DOHH2 (cell line): ENCODE results near the gene ADH1A.

Experiments
- H3F3A ChIP-seq: fragments of 200-600 bp; sonication (generic), shearing (Covaris generic); 2 replicates; pipeline ENCODE4 v1.6.0; 2016; ENCODE audit warnings: antibody characterized with exemption, mild to moderate bottlenecking; ENCODE audit not compliant: control insufficient read depth, insufficient read depth
- H3K27ac ChIP-seq: fragments of 200-600 bp; sonication (generic); 2 replicates; pipeline ENCODE4 v1.5.1; 2014; ENCODE audit warnings: low read depth, mild to moderate bottlenecking, low read length, moderate library complexity
- H3K27me3 ChIP-seq: fragments of 200-600 bp; sonication (generic); 2 replicates; pipeline ENCODE4 v1.6.1; 2014; ENCODE audit warnings: mild to moderate bottlenecking, low read length, mixed read lengths; ENCODE audit not compliant: control insufficient read depth
- H3K36me3 ChIP-seq: fragments of 200-600 bp; sonication (generic); 2 replicates; pipeline ENCODE4 v1.6.1; 2014; ENCODE audit warnings: mild to moderate bottlenecking, low read length, moderate library complexity, mixed read lengths; ENCODE audit not compliant: control insufficient read depth
- H3K4me1 ChIP-seq: fragments of 200-600 bp; sonication (generic); 2 replicates; pipeline ENCODE4 v1.6.1; 2014; ENCODE audit warnings: mild to moderate bottlenecking, low read length, mixed read lengths; ENCODE audit not compliant: control insufficient read depth
- H3K4me2 ChIP-seq: fragments of 200-600 bp; sonication (generic); 2 replicates; pipeline ENCODE4 v1.6.0; 2014; ENCODE audit warnings: mild to moderate bottlenecking, low read length, moderate library complexity
- H3K4me3 ChIP-seq: fragments of 200-600 bp; sonication (generic); 2 replicates; pipeline ENCODE4 v1.5.1; 2014; ENCODE audit warnings: mild to moderate bottlenecking, low read length, mixed read lengths
- H3K79me2 ChIP-seq: fragments of 200-600 bp; sonication (generic); 2 replicates; pipeline ENCODE4 v1.6.1; 2014; ENCODE audit warnings: mild to moderate bottlenecking, low read length, mixed read lengths; ENCODE audit not compliant: control insufficient read depth
- H3K9me2 ChIP-seq: fragments of 200-600 bp; sonication (generic); replicated peaks from 2 replicates; pipeline ENCODE4 v1.6.1; 2014; ENCODE audit warnings: mild to moderate bottlenecking, low read length, mixed read lengths; ENCODE audit not compliant: control insufficient read depth
- H3K9me3 ChIP-seq: fragments of 200-600 bp; sonication (generic); 2 replicates; pipeline ENCODE4 v1.6.1; 2014; ENCODE audit warnings: antibody characterized with exemption, low read length, mixed read lengths; ENCODE audit not compliant: control insufficient read depth, insufficient read depth
- H4K20me1 ChIP-seq: fragments of 200-600 bp; sonication (generic); 2 replicates; pipeline ENCODE4 v1.6.0; 2014; ENCODE audit warnings: low read depth, mild to moderate bottlenecking, antibody characterized with exemption, low read length, moderate library complexity; ENCODE audit not compliant: control insufficient read depth, insufficient read depth
- EZH2phosphoT487 ChIP-seq: fragments of 200-600 bp; sonication (generic); IDR thresholded peaks from 2 replicates; pipeline ENCODE4 v1.6.1; 2017; ENCODE audit warnings: borderline replicate concordance, mild to moderate bottlenecking, antibody characterized with exemption, low read length, moderate library complexity, mixed read lengths
- TF ChIP-seq, protein P1 (sequence below): fragments of 200-600 bp; sonication (generic); IDR thresholded peaks from one replicate; pipeline ENCODE4 v1.5.1; 2014; ENCODE audit warnings: antibody characterized with exemption, mild to moderate bottlenecking, low read depth, low read length; ENCODE audit not compliant: poor library complexity, severe bottlenecking

ADH1A gene

DNA sequence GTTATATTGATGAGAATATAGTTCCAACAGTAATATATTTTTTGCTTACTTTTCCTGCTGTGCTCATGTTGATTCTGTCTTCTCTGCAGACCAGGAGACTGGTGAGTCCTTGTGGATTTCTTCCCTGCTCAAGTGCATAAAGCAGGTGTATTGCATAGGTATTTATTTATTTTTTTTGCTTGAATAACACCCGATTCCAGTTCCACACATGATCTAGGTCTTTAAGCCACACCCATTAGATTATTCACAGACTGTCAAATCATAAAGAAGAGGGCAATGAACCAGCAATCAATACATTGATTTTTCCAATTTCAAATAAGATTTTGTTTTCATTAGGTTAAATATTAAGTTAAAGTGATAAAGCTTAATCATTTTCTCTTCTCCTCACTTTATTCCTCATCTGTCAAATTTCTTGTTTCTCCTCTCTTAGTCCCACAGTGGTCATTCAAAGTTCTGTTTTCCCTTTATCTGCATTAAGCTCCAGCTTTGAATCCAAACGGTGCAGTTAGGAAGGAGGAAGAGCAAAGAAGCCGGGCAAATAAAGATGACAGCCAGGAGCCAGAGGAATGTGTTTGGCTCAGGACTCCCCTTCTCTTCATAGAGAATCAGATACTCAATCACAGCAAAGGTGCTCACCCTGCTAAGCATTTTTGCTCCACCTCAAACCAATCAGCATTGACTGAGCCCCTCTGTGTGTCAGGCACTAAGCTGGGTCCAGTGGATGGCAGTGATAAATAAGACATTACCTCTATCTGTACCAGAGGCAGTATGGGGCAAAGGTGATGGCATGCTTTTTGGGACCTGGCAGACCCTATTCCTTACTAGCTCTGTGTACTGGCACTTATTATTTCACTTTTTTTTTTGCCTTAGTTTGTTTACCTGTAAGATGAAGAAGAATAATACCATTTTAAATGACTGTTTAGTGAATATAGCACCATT is at the start of gene ADH1A:
Gene ADH1A, minus strand, starts transcription at position 138 of the 939 bp plus-strand sequence. Its CDS starts 71 bp downstream, at position 67.
- H3K9me2 ChIP-seq, result no peaks in the 10 kb centered on the region
- H3K4me1 ChIP-seq, result no peaks in the 10 kb centered on the region
- no peak within 1 kb of the TSS for H3K4me3 ChIP-seq
- H3F3A ChIP-seq, result no peaks in the 10 kb centered on the region
- no peak within 1 kb of the TSS for H3K4me2 ChIP-seq
- H3K79me2 ChIP-seq, result no peaks in the 10 kb centered on the region
- no peaks in the 10 kb centered on the region for H3K36me3 ChIP-seq
- H3K9me3 ChIP-seq, result peaks cover 6% of the 10 kb centered on the region; the same call in 1 of the 2 replicates
- no peaks in the 10 kb centered on the region for H4K20me1 ChIP-seq
- H3K27me3 ChIP-seq, result no peaks in the 10 kb centered on the region
- no peak within 1 kb of the TSS for H3K27ac ChIP-seq
- TF ChIP-seq EZH2phosphoT487, result no peak
- TF ChIP-seq, protein P1, sequence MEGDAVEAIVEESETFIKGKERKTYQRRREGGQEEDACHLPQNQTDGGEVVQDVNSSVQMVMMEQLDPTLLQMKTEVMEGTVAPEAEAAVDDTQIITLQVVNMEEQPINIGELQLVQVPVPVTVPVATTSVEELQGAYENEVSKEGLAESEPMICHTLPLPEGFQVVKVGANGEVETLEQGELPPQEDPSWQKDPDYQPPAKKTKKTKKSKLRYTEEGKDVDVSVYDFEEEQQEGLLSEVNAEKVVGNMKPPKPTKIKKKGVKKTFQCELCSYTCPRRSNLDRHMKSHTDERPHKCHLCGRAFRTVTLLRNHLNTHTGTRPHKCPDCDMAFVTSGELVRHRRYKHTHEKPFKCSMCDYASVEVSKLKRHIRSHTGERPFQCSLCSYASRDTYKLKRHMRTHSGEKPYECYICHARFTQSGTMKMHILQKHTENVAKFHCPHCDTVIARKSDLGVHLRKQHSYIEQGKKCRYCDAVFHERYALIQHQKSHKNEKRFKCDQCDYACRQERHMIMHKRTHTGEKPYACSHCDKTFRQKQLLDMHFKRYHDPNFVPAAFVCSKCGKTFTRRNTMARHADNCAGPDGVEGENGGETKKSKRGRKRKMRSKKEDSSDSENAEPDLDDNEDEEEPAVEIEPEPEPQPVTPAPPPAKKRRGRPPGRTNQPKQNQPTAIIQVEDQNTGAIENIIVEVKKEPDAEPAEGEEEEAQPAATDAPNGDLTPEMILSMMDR, result no peak

DNA sequence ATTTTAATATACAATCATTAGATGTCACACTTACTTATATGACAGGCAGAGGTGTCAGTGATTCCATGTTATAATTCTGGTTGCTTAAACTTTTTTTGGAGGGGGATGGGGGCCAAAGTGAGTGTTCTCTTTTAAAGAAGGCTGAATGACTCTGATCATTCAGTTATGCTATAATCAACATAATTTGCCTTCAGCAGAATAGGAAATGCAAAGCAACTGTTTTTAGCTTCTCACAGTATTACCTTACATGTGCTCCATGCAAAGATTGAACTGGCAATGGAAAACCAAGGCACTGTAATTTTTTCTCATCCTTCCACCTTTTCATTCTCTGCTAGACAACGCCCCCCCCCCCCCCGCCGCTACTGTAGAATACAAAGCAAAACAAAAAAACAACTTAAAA is 48.4 kb upstream of the ADH1A start:
- Histone ChIP-seq H3F3A (no peaks in the 10 kb centered on the region), H3K27ac (no peak overlapping the region), H3K9me3 (no peaks in the 10 kb centered on the region), H3K79me2 (no peaks in the 10 kb centered on the region), H4K20me1 (no peaks in the 10 kb centered on the region), H3K4me3 (no peak overlapping the region), H3K4me1 (no peaks in the 10 kb centered on the region), H3K36me3 (no peaks in the 10 kb centered on the region), H3K27me3 (no peaks in the 10 kb centered on the region), H3K4me2 (no peak overlapping the region), H3K9me2 (no peaks in the 10 kb centered on the region)
- no peak for TF ChIP-seq EZH2phosphoT487
- TF ChIP-seq, protein P1, result no peak

DNA sequence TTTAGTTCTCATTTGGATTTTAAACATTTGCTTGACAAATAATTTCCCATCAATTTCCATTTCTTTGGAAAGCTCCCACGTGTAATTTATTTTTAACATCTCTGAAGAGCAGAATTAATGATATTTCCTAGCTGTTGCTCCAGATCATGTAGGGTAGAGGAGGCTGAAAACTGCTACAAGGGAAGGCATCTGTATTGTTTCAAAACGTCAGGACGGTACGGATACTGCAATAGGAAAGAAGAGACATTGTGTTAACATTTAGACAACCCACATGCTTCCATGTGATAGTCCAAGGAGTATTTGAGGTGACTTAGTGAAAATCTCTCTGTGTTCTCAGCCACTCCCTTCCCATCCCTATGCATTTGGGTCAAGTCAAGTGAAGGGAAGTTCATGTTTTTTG is 45.8 kb upstream of the ADH1A start:
- no peaks in the 10 kb centered on the region for H3K79me2 ChIP-seq
- H3K9me3 ChIP-seq, result no peaks in the 10 kb centered on the region
- no peak overlapping the region for H3K27ac ChIP-seq
- no peaks in the 10 kb centered on the region for H3K4me1 ChIP-seq
- no peaks in the 10 kb centered on the region for H3F3A ChIP-seq
- H4K20me1 ChIP-seq, result no peaks in the 10 kb centered on the region
- H3K27me3 ChIP-seq, result no peaks in the 10 kb centered on the region
- H3K4me3 ChIP-seq, result no peak overlapping the region
- no peaks in the 10 kb centered on the region for H3K9me2 ChIP-seq
- TF ChIP-seq, protein P1, result no peak
- H3K36me3 ChIP-seq, result no peaks in the 10 kb centered on the region
- H3K4me2 ChIP-seq, result no peak overlapping the region
